Activated CD8-positive, alpha-beta T cell treated with anti-CD3 and anti-CD28 coated beads for 36 hours (primary cell): Measurements from ENCODE around the gene TEX264. TPM values are rescaled to one million over a fixed set of nuclear protein-coding genes. Genes with fewer than 3 reads are reported as not detected.

Experiments used
- ATAC-seq: fragments of 200-7000 bp; cut with Tn5 transposase; one replicate; pipeline ENCODE4 v1.10.0; 2021; ENCODE audit warnings: mild to moderate bottlenecking, moderate library complexity
- CTCF ChIA-PET: fragments of 350-600 bp; sonication (Branson Sonifier 250); formaldehyde crosslinking; loops from one replicate; lab custom pipeline; 2021; ENCODE audit warnings: antibody characterized with exemption; lab: Charles Lee
- POLR2A ChIA-PET: fragments of 350-600 bp; sonication (Branson Sonifier 250); formaldehyde crosslinking; loops from one replicate; lab custom pipeline; 2021; ENCODE audit warnings: antibody characterized with exemption; lab: Charles Lee
- DNase-seq: peaks from one replicate; pipeline ENCODE4 v3.0.0-alpha.2; 2020
- H3K27ac Mint-ChIP-seq: one replicate; pipeline ENCODE4 v1.8.0; 2021; ENCODE audit warnings: mild to moderate bottlenecking, mixed read lengths
- H3K27me3 Mint-ChIP-seq: one replicate; pipeline ENCODE4 v1.8.0; 2021; ENCODE audit warnings: mixed read lengths
- H3K36me3 Mint-ChIP-seq: one replicate; pipeline ENCODE4 v1.8.0; 2021; ENCODE audit warnings: low read depth, mixed read lengths
- H3K4me1 Mint-ChIP-seq: one replicate; pipeline ENCODE4 v1.8.0; 2021; ENCODE audit warnings: low read depth, mixed read lengths
- H3K4me3 Mint-ChIP-seq: one replicate; pipeline ENCODE4 v1.8.0; 2021; ENCODE audit warnings: mild to moderate bottlenecking, moderate library complexity, mixed read lengths
- H3K9me3 Mint-ChIP-seq: one replicate; pipeline ENCODE4 v1.8.0; 2021; ENCODE audit warnings: mixed read lengths
- intact Hi-C: fragments of 100-400 bp; cut with micrococcal nuclease; formaldehyde crosslinking; loops from one replicate; pipeline ENCODE4 v1.10.0; 2022
- total RNA-seq, 2 experiments: library from RNA; stranded (reverse); gene quantifications; one replicate each; pipeline ENCODE4 v1.2.3, GENCODE V29; 2021
- TF ChIP-seq, protein P1 (sequence below): fragments of 200-600 bp; IDR thresholded peaks from one replicate; pipeline ENCODE4 v1.8.0; 2022; ENCODE audit warnings: antibody characterized with exemption, mild to moderate bottlenecking

TEX264 gene
- total RNA-seq, 2 experiments from 2014 or later: 24.9 to 26.0 TPM

GRCh38 chr3:51678186-51678585, 7.1 kb downstream of the TEX264 start:
- Mint-ChIP-seq H3K27ac (no peak overlapping the region), H3K36me3 (peaks cover 22% of the 10 kb centered on the region), H3K27me3 (no peaks in the 10 kb centered on the region), H3K9me3 (no peaks in the 10 kb centered on the region), H3K4me3 (no peak overlapping the region), H3K4me1 (peaks cover 90% of the 10 kb centered on the region)
- ChIA-PET CTCF (interaction anchor here (7.4 to 10.2 kb wide), 2 partner anchors 9 to 176 kb away, joined by 120 to 161 read pairs; partner anchors contain the start of gene DCAF1), POLR2A (interaction anchor here (1.4 kb wide), 1 partner anchor 8 kb away, joined by 4 read pairs; no protein-coding TSS in a partner anchor)
- TF ChIP-seq, protein P1, sequence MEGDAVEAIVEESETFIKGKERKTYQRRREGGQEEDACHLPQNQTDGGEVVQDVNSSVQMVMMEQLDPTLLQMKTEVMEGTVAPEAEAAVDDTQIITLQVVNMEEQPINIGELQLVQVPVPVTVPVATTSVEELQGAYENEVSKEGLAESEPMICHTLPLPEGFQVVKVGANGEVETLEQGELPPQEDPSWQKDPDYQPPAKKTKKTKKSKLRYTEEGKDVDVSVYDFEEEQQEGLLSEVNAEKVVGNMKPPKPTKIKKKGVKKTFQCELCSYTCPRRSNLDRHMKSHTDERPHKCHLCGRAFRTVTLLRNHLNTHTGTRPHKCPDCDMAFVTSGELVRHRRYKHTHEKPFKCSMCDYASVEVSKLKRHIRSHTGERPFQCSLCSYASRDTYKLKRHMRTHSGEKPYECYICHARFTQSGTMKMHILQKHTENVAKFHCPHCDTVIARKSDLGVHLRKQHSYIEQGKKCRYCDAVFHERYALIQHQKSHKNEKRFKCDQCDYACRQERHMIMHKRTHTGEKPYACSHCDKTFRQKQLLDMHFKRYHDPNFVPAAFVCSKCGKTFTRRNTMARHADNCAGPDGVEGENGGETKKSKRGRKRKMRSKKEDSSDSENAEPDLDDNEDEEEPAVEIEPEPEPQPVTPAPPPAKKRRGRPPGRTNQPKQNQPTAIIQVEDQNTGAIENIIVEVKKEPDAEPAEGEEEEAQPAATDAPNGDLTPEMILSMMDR: no peak
- DNase-seq (no peak), ATAC-seq (no peak)
- intact Hi-C loops: no loop called here

DNA sequence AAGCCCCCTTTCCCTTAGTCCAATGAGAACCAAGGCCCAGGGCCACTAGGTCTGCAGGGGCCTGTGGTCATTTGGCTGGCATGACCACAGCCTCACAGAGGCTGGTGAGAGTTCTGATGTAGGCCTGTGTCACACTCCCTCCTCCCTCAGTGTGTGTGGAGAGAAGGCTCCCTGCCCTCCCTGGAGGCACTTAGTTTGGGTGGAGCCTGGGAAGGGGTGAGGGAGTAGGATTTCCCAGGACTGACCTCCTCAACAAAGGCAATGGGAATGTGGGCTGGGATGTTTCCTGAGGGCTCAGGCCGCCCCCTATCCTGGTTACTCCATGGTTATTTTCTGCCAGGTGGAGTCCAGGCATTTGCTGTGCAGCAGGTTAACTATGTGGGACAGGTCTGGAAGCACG, 7.6 kb downstream of the TEX264 start:
- DNase-seq (no peak), ATAC-seq (no peak)
- intact Hi-C loops: no loop called here
- Mint-ChIP-seq H3K27ac (peak overlapping the region; percentile 10), H3K36me3 (peaks cover 22% of the 10 kb centered on the region), H3K4me1 (peaks cover 88% of the 10 kb centered on the region), H3K27me3 (no peaks in the 10 kb centered on the region), H3K9me3 (no peaks in the 10 kb centered on the region), H3K4me3 (no peak overlapping the region)
- TF ChIP-seq, protein P1: no peak
- POLR2A ChIA-PET: interaction anchor here (1.4 kb wide), 1 partner anchor 9 kb away, joined by 4 read pairs; no protein-coding TSS in a partner anchor
- CTCF ChIA-PET: interaction anchor here (1.2 to 10.2 kb wide), 3 partner anchors 9 to 177 kb away, joined by 4 to 161 read pairs (median 120); partner anchors contain the start of gene DCAF1

DNA sequence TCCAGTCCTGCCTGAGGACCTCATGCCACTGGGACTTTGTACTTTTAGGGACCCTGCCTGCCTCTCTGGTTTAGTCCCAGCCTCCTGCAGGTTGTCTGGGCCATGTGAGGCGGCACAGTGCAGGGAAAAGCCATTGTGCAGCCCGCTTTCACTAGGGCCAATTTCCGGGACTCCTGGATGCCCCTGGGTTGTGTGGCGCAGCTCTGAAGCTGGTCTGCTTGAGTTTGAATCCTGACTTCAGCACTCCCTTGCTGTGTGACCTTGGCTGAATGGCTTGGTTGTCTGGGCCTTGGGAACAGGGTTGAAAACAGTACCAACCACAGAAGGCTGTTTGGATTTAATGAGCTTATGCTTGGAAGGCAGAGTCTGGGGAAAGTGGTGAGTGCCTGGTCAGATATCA, 8.3 kb downstream of the TEX264 start:
- no peaks in the 10 kb centered on the region for H3K9me3 Mint-ChIP-seq
- peak overlapping the region; percentile 47 for H3K27ac Mint-ChIP-seq
- H3K36me3 Mint-ChIP-seq: peaks cover 22% of the 10 kb centered on the region
- no peak for ATAC-seq
- peaks cover 85% of the 10 kb centered on the region for H3K4me1 Mint-ChIP-seq
- ChIA-PET CTCF (interaction anchor here (0.8 to 10.2 kb wide), 5 partner anchors 10 to 177 kb away, joined by 3 to 161 read pairs (median 10); partner anchors contain the start of gene DCAF1), POLR2A (interaction anchor here (1.0 to 3.4 kb wide), 3 partner anchors 9 to 179 kb away, joined by 3 to 16 read pairs (median 4); partner anchors contain the start of genes DCAF1 and TEX264)
- no peak for DNase-seq
- intact Hi-C loops: no loop called here
- H3K27me3 Mint-ChIP-seq: no peaks in the 10 kb centered on the region
- H3K4me3 Mint-ChIP-seq: no peak overlapping the region
- TF ChIP-seq, protein P1: no peak

DNA sequence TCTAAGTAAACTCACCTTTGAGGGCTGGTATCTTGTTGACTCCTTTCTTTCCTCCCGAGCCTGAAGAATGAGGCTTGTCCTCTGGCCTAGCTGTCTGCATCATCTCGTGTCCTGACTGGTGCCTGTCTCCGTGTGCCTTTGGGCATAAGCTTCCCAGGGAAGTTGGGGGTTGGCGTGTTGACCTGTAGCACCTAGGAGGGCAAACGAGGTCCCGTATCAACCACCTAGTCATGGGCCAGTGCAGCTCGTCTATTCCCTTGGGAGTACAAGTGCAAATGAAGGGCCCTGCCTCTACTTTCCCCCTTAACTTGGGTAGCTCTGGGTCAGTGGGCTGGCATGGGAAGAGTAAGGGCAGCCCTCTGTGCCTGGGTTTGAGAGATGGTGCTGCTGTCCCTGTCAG, 8.7 kb downstream of the TEX264 start:
- DNase-seq (no peak), ATAC-seq (no peak)
- Mint-ChIP-seq H3K27me3 (no peaks in the 10 kb centered on the region), H3K36me3 (peaks cover 24% of the 10 kb centered on the region), H3K4me3 (no peak overlapping the region), H3K27ac (peak overlapping the region; percentile 10), H3K4me1 (peaks cover 84% of the 10 kb centered on the region), H3K9me3 (no peaks in the 10 kb centered on the region)
- ChIA-PET CTCF (interaction anchor here (0.8 to 10.2 kb wide), 5 partner anchors 10 to 178 kb away, joined by 3 to 161 read pairs (median 10); partner anchors contain the start of gene DCAF1), POLR2A (interaction anchor here (1.0 to 3.4 kb wide), 3 partner anchors 10 to 180 kb away, joined by 3 to 16 read pairs (median 3); partner anchors contain the start of genes DCAF1 and TEX264)
- TF ChIP-seq, protein P1: no peak
- intact Hi-C loops: loop anchor here (5.0 to 10.0 kb wide), 2 partner anchors 177 to 295 kb away; partner anchors contain the start of genes DCAF1 and MANF

GRCh38 chr3:51680196-51680595, 9.1 kb downstream of the TEX264 start:
- CTCF ChIA-PET: interaction anchor here (1.1 to 10.2 kb wide), 6 partner anchors 7 to 178 kb away, joined by 3 to 161 read pairs (median 55); partner anchors contain the start of gene DCAF1
- H3K27me3 Mint-ChIP-seq: no peaks in the 10 kb centered on the region
- intact Hi-C loops: loop anchor here (5.0 to 10.0 kb wide), 2 partner anchors 178 to 295 kb away; partner anchors contain the start of genes DCAF1 and MANF
- H3K36me3 Mint-ChIP-seq: peaks cover 23% of the 10 kb centered on the region
- H3K27ac Mint-ChIP-seq: peak overlapping the region; percentile 77
- no peaks in the 10 kb centered on the region for H3K9me3 Mint-ChIP-seq
- H3K4me1 Mint-ChIP-seq: peaks cover 84% of the 10 kb centered on the region
- no peak overlapping the region for H3K4me3 Mint-ChIP-seq
- ATAC-seq: no peak
- DNase-seq: no peak
- POLR2A ChIA-PET: interaction anchor here (1.0 to 3.4 kb wide), 4 partner anchors 8 to 180 kb away, joined by 3 to 16 read pairs (median 4); partner anchors contain the start of genes DCAF1 and TEX264
- TF ChIP-seq, protein P1: no peak
